Stimulated activated CD8-positive, alpha-beta memory T cell treated with anti-CD3 and anti-CD28 coated beads, Interleukin-4, amount 100 ng/mL, for 48 hours (primary cell): ENCODE data around the gene VPS29.
"Not testable (repeated sequence)": the region's sequence is repeated elsewhere in the genome, so short reads cannot be mapped to it uniquely, and the experiment has no call there.

Experiments
- DNase-seq: peaks from one replicate; pipeline ENCODE4 v3.0.0-alpha.2; 2020

Gene VPS29

DNA sequence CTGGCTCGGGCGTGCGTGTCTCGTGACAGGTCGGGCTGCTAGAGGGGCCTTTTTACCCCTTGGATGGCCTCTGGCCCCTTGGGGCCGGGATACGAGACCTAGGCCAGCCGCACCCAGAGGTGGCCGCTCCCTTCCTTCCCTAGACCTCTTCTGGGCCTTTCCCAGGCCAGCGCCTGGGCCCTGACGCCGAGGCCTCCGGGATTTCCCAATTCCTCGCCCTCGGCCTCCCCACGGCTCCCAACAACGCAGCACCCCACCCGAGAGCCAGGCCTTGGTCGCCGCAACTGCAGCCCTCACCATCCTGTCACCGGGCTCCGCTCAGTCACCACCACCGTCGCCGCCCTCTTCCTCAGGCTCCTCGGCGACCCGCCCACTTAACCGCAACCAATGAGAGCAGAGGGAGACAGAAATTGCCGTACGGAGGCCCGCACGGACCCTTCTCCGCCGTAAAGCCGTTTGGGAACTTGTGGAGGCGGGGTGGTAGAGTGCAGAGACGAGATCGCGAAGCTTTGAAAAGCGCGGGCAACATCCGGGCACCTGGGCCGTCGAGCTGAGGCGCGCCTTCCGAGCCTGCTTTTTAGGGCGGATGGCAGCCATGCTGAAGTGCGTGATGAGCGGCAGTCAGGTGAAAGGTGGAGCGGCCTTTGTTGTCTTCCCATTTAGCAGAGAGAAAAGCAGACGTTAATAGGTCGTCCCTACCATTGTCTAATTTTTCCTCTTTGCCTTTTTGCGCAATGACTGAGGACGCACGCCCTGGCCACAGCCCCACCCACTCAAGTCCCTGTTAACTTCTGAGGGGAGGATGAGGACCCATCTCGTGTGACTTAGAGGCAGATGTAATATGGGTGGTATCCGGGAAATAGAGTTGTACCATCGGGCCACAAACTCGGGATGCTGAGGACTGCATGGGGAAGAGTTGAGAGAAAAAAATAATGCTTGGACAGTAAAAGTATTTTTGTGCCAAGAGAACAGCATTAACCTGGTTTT, at the start of gene VPS29, which contains the start of gene RAD9B:
Gene VPS29, minus strand, starts transcription at position 360 of the 987 bp plus-strand sequence. Its CDS starts 60 bp downstream, at position 300.
Gene RAD9B, plus strand, starts transcription at position 580 of the 987 bp plus-strand sequence. Its CDS starts 7 bp downstream, at position 587.
- peak; percentile 99 for DNase-seq

DNA sequence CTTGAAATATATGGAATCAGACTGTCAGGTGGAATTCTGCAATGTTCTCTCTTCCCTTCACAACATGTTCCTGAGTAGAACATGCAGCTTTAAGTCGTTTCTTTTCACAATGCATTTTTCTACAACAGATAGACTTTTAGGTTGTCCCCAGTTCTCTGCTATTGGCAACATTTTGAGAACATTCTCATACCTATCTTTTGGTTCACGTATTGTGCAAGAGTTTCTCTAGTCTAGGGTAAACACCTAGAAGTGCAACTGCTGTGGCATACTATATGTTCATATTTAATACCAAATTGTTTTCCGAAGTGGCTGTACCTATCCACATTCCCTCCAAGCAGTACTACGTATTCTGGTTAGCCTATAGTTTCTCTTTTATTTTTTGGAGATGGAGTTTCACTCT, 49.1 kb upstream of the VPS29 start:
- DNase-seq, result no peak

DNA sequence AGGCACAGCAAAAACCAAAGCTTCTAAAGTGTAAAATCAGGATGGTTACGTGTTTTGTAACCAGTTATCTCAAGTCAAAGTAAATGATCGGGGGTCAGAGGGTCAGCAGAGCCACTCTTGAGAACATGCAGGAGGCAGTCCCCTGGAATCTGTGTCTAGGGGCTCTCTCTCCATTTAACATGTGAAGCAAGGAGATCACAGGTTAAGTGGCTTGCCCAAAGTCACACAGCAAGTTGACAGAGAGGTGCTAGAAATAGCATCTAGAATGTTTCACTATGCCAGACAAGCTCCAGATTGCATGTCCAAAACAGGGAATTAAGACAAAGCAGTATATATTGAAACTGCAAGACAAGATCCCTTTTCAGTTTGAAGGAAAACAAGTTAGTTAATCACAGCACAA, 47.8 kb upstream of the VPS29 start:
- DNase-seq, result no peak

DNA sequence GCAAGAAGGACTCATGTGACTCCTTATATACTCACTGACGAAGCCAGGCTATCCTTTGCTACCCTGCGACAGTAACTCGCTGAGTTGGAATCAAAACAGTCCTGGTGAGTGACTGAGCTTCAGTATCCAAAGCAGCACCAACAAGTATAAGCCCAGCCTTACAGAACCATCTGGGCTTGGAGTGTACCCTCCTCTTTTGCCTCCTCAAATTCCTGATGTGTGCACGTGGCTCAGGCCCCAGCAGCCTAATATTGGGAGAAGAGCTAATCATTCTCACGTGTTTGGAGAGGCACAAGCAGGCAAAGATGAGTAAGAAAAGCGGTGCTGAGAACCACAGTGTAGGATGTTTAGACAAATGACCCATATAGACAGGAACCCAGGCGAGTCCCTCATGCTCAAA, 46.8 kb upstream of the VPS29 start:
- no peak for DNase-seq

DNA sequence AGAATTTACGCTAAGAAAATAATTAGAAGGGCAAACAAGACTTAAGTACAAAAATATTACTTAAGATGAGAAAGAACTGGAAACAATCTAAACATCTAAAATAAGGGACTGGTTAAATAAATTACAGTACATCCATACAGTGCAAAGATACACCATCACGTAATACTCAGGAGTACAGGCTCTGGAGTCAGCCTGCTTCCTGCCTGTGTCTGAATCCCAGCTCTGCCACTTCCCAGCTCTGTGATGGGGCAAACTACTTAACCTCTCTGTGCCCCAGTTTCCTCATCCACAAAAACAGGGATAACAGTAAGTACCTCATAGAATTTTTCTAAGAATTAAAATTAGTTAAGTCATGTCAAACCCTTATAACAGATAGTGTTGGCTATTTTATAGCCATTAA, 45.2 kb upstream of the VPS29 start:
- no peak for DNase-seq

DNA sequence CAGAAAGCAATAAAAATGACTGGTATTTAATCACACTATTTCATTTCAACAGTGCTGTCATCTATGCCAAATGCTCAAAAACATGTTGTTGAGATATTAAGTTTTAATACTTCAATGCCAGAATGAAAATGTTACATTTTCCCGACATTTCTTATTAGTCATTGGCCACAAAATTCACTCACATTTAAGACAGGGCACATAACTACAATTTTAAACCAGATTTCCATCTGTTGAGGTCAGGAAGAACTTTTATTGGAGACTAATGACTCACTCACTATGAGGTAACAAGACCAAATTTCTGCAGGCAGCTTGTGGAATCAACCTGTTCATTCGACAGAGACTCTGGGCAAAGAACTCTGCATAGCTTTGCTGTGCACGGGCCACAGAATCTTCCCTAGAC, 44.4 kb upstream of the VPS29 start:
- no peak for DNase-seq

DNA sequence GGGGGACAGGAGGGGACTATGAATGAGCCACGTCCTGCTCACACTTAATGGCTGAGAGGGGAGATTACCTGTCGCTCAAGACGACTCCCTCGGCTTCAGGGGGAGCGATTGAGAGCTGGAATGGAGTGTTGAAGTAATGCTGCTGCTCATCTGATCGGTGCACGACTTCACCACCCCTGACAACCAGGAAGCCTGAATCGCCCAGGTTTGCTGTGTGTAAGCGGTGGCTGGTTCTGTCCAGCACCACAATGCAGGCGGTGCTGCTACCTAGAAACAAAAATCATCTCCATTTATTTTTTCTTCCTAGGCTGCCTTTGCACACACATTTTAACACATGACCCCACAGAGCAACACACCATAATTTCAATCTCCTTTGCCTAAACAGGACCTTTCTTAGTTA, 43.9 kb upstream of the VPS29 start:
- no peak for DNase-seq

DNA sequence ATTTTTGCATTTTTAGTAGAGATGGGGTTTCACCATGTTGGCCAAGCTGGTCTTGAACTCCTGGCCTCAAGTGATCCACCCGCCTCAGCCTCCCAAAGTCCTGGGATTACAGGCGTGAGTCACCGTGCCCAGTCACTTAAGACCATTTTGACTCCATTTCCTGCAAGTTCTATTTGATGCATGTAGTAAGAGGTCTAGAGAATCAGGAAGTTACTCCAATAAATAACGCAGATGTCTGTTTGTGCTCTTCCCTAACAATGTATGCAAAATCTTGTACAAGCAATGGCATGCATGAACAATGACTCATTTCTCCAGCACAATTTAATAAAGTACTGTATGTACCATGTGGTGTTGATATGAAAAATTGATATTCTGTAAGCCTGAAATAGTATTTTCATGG, 43.3 kb upstream of the VPS29 start:
- DNase-seq, result not testable (repeated sequence)

DNA sequence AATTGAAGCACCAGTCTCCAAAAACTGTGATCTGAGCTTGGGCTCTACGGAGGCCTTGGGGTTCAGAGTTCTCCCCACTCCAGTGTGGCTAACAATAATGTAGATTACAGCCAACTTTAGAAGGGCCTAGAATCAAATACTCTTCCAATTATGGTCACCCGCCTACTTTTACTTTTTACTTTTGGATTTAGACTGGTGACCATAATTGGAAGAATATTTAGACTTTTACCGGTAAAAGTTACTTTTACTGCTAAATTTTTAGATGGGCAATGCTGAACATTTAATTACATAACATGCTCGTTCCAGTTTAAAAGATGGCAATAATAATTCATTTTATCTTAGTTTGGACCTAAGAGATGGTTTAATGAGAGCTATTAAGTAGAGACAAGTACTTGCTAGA, 42.1 kb upstream of the VPS29 start:
- no peak for DNase-seq

DNA sequence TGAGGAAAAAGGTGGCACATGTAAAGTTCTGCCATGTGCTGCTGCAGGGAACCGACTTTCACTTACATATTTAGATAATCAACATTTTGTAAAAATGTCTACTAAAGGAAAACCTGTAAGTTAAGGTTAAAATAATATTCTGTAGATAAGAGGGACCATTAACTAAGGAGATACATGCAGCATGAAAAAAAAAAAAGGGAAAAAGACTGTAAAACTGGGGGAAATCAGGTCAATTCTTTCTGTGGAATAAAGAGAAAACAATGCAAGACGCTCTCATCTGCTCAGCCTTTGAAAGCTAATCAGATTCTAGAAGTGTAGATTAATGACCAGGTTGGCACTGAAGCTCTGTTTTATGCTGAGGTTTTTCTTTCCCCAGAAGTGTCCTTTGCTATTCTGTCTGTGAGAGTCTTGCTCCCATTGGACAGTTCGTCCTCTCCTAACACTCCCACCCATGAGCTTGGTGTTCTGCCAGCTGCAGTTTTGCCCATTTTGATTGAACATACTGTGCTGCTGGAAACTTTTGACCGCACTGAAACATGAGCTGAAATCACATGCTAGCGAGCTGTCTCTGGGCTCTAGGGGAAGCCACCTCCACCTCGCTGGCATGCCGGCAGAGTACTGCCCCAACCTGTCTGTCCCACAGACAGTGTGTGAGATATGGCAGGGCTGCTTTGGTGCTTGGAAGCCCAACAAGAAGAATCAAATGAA, 41.5 kb upstream of the VPS29 start:
- DNase-seq, result no peak

DNA sequence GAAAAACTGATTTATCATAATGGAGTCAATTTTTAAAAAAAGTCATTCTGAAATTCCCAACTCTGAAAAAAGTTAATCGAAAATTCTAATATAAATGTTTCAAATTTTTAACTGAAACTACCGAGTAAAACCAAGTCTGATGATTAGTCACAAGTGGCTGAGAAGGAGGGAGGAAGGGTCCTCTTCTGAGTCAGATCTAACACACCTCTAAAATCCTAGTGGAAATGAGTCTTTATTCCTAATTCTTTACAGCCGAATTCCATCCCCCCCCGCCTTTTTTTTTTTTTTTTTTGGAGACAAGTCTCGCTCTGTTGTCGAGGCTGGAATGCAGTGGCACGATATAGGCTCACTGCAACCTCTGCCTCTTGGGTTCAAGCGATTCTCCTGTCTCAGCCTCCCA, 38.1 kb upstream of the VPS29 start:
- DNase-seq, result no peak

DNA sequence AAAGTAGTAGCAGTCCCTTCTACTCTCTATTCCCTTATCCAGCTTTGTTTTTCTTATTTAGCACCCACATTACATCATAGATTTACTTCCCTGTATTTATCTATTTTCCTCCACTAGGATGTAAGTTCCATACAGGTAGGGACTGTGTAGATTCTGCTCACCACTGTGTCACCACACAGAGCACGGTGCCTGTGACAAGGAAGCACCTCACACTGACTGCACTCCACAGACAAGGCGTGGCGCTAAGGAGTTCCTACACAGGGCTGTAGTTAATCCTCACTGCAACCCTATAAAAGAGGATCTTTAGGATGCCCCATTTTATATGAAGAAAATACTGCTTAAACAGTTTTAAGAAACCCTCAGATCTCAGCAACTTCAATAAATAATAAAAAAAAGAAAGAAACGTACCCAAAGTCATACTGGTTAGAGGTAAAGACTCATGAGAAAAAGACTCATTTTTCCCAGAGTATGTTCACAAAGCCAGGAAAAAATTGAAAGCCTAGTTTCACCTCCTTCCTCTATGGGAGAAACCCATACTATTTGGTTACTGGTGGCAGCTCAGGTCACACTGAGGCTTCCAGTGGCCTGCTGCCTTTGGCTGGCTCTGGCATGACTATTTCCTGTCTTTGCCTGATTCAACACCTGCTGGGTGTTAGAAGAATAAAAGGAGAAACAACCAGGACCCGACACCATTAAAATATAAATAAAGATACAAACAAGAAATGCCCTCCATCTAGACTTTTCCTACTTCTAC, 37.1 kb upstream of the VPS29 start:
- no peak for DNase-seq

DNA sequence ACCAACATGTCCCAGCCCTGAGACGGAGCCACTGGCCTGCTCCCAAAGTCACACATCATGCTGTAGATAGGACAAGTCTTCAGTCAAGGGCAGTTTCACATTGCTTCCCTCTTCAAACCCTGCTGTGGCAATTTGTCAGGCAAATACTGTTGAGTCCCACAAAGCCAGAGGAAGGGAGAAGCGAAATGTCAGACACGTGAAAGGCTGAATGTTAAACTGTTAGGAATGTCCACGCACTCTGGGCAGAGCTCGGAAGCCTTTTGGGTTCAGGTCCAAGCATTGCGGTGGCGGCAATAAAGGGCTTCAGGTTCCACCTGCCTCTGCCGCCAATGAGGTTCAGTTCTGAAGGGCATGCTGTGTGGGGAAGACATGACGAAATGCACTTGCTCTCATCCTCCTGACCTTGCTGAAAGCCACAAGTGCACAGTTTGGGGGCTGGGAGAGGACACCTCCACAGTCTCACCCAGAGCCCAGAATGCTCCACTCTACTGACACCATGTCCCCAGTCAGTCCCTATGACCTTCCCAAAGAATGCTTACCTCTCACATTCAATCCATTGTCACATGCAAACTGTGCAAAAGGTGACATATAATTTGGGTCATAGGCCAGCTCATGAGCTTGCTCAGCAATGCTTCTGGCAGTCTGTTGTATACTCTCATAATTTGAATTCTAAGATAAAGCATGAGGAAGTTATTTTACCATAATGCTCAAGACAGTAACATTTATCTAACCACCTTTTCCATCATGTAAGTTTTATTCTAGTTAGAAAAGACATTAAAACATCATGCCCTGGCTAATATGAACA, 35.9 kb upstream of the VPS29 start:
- no peak for DNase-seq

DNA sequence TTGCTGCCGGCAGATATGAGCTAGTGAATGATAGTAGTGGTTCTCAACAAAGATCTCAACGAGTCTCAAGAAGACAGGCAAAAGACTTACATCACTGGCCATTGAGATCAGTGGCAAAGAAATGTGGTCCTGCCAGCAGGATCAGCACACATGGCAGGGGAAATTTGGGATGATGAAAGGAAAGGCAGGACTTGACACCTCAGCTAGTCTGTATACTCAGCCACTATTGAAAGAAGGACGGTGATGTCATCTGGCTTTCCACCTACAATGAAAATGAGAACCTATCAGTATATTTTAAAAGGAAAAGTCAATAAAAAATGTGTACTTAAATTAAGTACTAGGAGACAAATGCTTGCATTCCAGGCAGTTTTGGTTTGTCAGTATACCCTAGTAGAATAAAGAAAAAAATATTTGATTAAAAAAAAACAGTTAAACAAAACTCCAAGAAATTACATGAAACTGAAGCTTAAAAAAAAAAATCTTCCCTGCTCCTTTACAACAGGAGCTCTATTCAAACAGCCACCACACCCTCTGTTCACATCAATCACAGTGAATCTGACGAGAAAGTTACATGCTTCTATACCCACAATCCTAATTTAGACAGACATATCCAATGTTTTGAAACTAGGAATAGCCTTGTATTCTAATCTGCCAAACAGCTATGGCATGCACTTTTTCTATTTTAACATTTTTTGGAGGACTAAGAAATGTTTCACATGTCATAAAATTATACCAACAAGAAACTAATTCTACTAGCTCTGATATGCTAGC, 35.1 kb upstream of the VPS29 start:
- no peak for DNase-seq

DNA sequence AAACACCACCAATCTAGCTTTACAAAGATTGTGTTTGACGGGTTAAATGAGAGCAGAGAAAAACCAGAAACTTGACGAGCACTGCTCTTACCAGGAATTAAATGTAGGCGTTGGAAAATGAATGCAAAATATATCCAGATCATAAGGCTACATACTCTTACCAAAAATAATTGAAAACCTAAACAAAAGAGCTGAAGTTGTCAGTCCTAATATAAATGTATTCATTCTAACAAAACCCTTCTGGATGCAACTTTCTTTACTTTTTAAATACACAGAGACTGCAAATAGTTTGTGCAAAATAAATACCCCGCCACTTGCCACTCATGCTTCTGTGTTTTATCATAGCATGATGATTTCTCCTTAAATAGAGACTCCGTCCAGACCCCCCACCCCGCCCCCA, 32.9 kb upstream of the VPS29 start:
- no peak for DNase-seq

DNA sequence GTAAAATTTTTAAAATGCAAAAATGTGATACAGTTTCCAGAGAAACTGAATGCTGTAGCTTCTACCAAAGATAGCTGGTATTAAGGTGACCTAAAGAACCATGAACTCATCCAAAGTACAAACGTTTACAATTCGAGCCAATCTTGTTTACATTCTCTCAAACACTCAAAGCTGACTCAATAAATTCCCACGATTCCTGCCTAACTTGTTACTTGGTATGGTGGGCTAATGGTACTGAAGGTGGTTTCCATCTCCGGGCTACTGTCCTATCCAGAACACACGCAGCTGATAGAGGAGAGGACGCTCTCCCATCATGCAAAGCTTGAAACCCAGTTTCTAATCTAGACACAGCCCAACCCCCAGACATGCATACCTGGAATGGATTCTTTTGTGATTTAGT, 31.7 kb upstream of the VPS29 start:
- no peak for DNase-seq

DNA sequence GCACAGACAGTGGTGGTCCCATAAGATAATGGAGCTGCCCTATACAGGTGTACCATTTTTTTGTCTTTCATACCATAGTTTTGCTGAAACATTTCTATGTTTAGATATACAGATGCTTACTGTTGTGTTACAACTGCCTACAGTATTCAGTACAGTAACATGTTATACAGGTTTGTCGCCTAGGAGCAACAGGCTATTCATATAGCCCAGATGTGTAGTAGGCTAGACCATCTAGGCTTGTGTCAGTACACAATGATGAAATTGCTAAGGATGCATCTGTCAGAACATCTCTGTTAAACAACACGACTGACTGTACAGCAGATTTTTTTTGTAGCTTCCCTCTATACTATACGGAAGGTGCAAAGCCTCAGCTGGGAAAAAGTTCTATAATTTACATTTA, 30.7 kb upstream of the VPS29 start:
- DNase-seq, result no peak

DNA sequence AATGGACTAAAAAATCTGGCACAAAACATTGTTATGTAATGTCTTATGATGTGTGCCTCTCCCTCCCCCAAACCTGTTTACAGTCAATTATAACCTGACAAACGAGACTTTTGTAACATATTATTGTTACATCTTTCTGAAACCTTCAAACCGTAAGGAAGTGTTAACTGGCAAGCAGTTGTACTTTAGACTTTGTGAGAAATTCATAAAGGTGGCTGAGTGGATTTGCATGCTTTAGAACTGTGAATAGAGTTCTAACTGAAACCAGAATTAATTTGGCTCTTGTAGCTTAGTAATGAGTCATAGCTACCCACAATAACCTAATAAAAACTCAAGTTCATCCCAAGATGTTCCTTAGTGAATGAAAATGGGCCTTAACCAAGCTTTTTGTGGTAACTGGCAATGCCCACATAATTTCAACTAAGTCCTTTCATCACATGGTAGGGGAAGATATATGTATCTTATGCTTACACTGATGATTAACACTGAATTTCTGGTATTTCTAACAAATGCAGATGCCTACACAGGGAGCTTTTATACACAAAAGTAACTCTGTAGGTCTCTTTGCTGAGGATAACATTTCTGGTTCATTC, 29.9 kb upstream of the VPS29 start:
- DNase-seq, result no peak

DNA sequence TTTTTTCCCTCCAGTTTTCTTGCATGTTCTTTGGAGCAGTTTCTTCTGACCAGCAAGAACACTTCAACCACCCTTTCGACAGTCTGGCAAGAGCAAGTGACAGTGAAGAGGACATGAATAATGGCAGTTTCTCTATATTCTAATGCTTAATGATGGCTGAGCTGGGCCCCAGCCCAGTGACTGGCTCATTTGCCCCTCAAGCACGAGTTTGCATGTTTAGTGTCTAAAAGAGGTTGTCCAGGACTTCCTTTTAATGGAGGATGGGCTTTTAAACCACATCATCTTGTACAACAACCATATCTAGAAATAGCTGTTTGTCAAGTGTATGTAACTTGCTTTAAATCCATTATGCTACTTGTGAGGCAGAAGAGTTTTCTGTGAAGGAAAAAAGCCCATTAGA, 28.6 kb upstream of the VPS29 start:
- no peak for DNase-seq

DNA sequence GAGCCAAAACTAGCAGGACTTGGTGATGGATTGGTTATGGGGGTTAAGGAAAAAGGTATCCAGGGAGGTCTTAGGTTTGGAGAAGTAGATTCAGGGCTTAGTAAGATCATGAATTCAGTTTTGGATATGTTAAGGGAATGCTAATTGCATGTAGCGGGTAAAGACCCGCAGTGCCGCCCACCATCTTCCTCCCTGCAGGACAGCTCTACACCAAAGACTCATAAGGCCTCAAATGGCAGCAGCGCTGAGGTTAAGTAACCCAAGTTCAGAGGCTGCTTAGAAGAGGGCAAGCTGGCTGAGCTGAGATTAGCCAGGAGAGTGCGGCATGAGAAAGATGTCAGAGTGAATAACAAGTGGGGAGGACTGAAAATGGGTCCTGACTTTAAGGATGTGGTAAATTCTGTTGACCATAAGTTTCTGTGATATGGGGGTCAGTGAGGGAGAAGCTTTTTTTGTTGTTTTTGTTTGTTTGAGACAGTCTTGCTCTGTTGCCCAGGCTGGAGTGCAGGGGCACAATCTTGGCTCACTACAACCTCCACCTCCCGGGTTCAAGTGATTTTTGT, 26.4 kb upstream of the VPS29 start:
- DNase-seq, result no peak
